H9 (cell line): ENCODE data around the gene RAB7B. TPM values are rescaled to one million over a fixed set of nuclear protein-coding genes. Genes with fewer than 3 reads are reported as not detected.

Source experiments
- DNase-seq: peaks from one replicate; pipeline ENCODE4 v3.0.0-alpha.2; 2017
- H2AFZ ChIP-seq: one replicate; pipeline ENCODE4 v1.6.1; 2013; ENCODE audit warnings: mild to moderate bottlenecking, low read length, control low read depth, moderate library complexity
- H2AK5ac ChIP-seq: 2 replicates; pipeline ENCODE4 v1.6.1; 2013; ENCODE audit warnings: low read length, control low read depth, mixed read lengths; ENCODE audit not compliant: insufficient read length
- H2BK120ac ChIP-seq: one replicate; pipeline ENCODE4 v1.6.1; 2013; ENCODE audit warnings: low read depth, mild to moderate bottlenecking, low read length, control low read depth, inconsistent platforms; ENCODE audit not compliant: poor library complexity, severe bottlenecking
- H2BK12ac ChIP-seq: 2 replicates; pipeline ENCODE4 v1.6.1; 2013; ENCODE audit warnings: low read length, control low read depth, mixed read lengths, low read depth; ENCODE audit not compliant: insufficient read length
- H2BK15ac ChIP-seq: 2 replicates; pipeline ENCODE4 v1.6.1; 2013; ENCODE audit warnings: low read depth, low read length, control low read depth
- H2BK20ac ChIP-seq: one replicate; pipeline ENCODE4 v1.6.1; 2013; ENCODE audit warnings: low read depth, mild to moderate bottlenecking, low read length, control low read depth, inconsistent platforms; ENCODE audit not compliant: poor library complexity, severe bottlenecking
- H2BK5ac ChIP-seq: 2 replicates; pipeline ENCODE4 v1.6.1; 2013; ENCODE audit warnings: low read length, control low read depth, mixed read lengths; ENCODE audit not compliant: insufficient read length
- H3K14ac ChIP-seq: 2 replicates; pipeline ENCODE4 v1.6.1; 2013; ENCODE audit warnings: low read length, control low read depth; ENCODE audit not compliant: insufficient read depth
- H3K18ac ChIP-seq: 2 replicates; pipeline ENCODE4 v1.6.1; 2013; ENCODE audit warnings: low read depth, mild to moderate bottlenecking, mixed read lengths, low read length, control low read depth; ENCODE audit not compliant: insufficient read length
- H3K23ac ChIP-seq: 2 replicates; pipeline ENCODE4 v1.6.1; 2013; ENCODE audit warnings: low read length, control low read depth, mixed read lengths, low read depth; ENCODE audit not compliant: insufficient read length
- H3K23me2 ChIP-seq: 2 replicates; pipeline ENCODE4 v1.6.1; 2013; ENCODE audit warnings: low read depth, mild to moderate bottlenecking, mixed read lengths, low read length, control low read depth; ENCODE audit not compliant: insufficient read length, poor library complexity, severe bottlenecking
- H3K27ac ChIP-seq: 2 replicates; pipeline ENCODE4 v1.5.1; 2013; ENCODE audit warnings: low read length, control low read depth, mixed read lengths, low read depth; ENCODE audit not compliant: insufficient read length
- H3K27me3 ChIP-seq: 2 replicates; pipeline ENCODE4 v1.6.1; 2013; ENCODE audit warnings: low read length, control low read depth, inconsistent platforms; ENCODE audit not compliant: insufficient read depth
- H3K4ac ChIP-seq: 2 replicates; pipeline ENCODE4 v1.6.1; 2013; ENCODE audit warnings: low read depth, mild to moderate bottlenecking, control low read depth, inconsistent platforms, low read length, moderate library complexity
- H3K4me1 ChIP-seq: 2 replicates; pipeline ENCODE4 v1.6.1; 2013; ENCODE audit warnings: low read length, control low read depth, inconsistent platforms; ENCODE audit not compliant: insufficient read depth
- H3K4me2 ChIP-seq: 2 replicates; pipeline ENCODE4 v1.6.1; 2013; ENCODE audit warnings: low read length, control low read depth, mixed read lengths; ENCODE audit not compliant: insufficient read length, insufficient read depth
- H3K56ac ChIP-seq: 2 replicates; pipeline ENCODE4 v1.6.1; 2013; ENCODE audit warnings: low read depth, mild to moderate bottlenecking, mixed read lengths, low read length, control low read depth; ENCODE audit not compliant: insufficient read length
- H3K79me1 ChIP-seq: 2 replicates; pipeline ENCODE4 v1.6.1; 2013; ENCODE audit warnings: low read depth, mild to moderate bottlenecking, moderate library complexity, low read length, control low read depth, inconsistent platforms; ENCODE audit not compliant: insufficient read depth, poor library complexity, severe bottlenecking
- H3K79me2 ChIP-seq: 2 replicates; pipeline ENCODE4 v1.6.1; 2013; ENCODE audit warnings: low read length, control low read depth, inconsistent platforms; ENCODE audit not compliant: insufficient read depth
- H3K9ac ChIP-seq: 2 replicates; pipeline ENCODE4 v1.6.1; 2013; ENCODE audit warnings: low read length, control low read depth, mixed read lengths; ENCODE audit not compliant: insufficient read length; ENCODE audit errors: extremely low read depth
- H3K9me3 ChIP-seq: one replicate; pipeline ENCODE4 v1.6.1; 2013; ENCODE audit warnings: low read depth, low read length, inconsistent platforms; ENCODE audit not compliant: control insufficient read depth
- H3T11ph ChIP-seq: one replicate; pipeline ENCODE4 v1.6.1; 2013; ENCODE audit warnings: mild to moderate bottlenecking, low read length, control low read depth, inconsistent platforms
- H4K20me1 ChIP-seq: one replicate; pipeline ENCODE4 v1.6.1; 2013; ENCODE audit not compliant: control insufficient read depth, insufficient read length, insufficient read depth
- H4K5ac ChIP-seq: 2 replicates; pipeline ENCODE4 v1.6.1; 2013; ENCODE audit warnings: low read depth, mild to moderate bottlenecking, mixed read lengths, low read length, control low read depth; ENCODE audit not compliant: insufficient read length
- H4K8ac ChIP-seq: replicated peaks from 2 replicates; pipeline ENCODE4 v1.6.1; 2013; ENCODE audit warnings: low read length, control low read depth, mixed read lengths, low read depth; ENCODE audit not compliant: insufficient read length
- H4K91ac ChIP-seq: 2 replicates; pipeline ENCODE4 v1.6.1; 2013; ENCODE audit warnings: low read depth, mild to moderate bottlenecking, moderate library complexity, mixed read lengths, low read length, control low read depth; ENCODE audit not compliant: insufficient read length
- H3K27ac Mint-ChIP-seq, 3 experiments: 2 replicates in 2 of 3; 3 replicates in 1 of 3; pipeline ENCODE4 v1.8.0; 2020 to 2021; ENCODE audit warnings: mixed read lengths in 3 of 3, mild to moderate bottlenecking in 1 of 3, moderate library complexity in 1 of 3
- H3K27me3 Mint-ChIP-seq: 2 replicates; pipeline ENCODE4 v1.8.0; 2021; ENCODE audit warnings: low read depth, mild to moderate bottlenecking, moderate library complexity, mixed read lengths
- H3K36me3 Mint-ChIP-seq, 3 experiments: 2 replicates in 2 of 3; 3 replicates in 1 of 3; pipeline ENCODE4 v1.8.0; 2020 to 2021; ENCODE audit warnings: low read depth in 3 of 3, mixed read lengths in 3 of 3; ENCODE audit not compliant: insufficient read depth in 1 of 3
- H3K4me1 Mint-ChIP-seq, 2 experiments: 2 replicates each; pipeline ENCODE4 v1.8.0; 2020; ENCODE audit warnings: mixed read lengths in 2 of 2
- H3K4me3 Mint-ChIP-seq, 2 experiments: 2 replicates in 1 of 2; 3 replicates in 1 of 2; pipeline ENCODE4 v1.8.0; 2020 to 2021; ENCODE audit warnings: mild to moderate bottlenecking in 2 of 2, mixed read lengths in 2 of 2, moderate library complexity in 1 of 2
- H3K9me3 Mint-ChIP-seq, 2 experiments: 2 replicates in 1 of 2; 3 replicates in 1 of 2; pipeline ENCODE4 v1.8.0; 2020; ENCODE audit warnings: mild to moderate bottlenecking in 2 of 2, mixed read lengths in 2 of 2, moderate library complexity in 1 of 2
- WGBS: extraction: QIAGEN DNeasy Blood & Tissue Kit; methylation state at CpG from one replicate; pipeline ENCODE4 v1.1.7; 2013; ENCODE audit warnings: missing lambda C conversion rate, low lambda C conversion rate, mixed read lengths; ENCODE audit not compliant: insufficient read length; ENCODE audit errors: extremely low coverage; 5-methylcytosine and 5-hydroxymethylcytosine counted together
- total RNA-seq: library from RNA; stranded (reverse); gene quantifications from 2 replicates; pipeline ENCODE4 v1.2.1, GENCODE V29; 2021
- TF ChIP-seq, protein P1 (sequence below): fragments of 200-600 bp; sonication (generic); conservative IDR thresholded peaks from 3 replicates; pipeline ENCODE4 v1.8.0; 2021; ENCODE audit warnings: antibody characterized with exemption, mild to moderate bottlenecking

RAB7B gene
- total RNA-seq, 1 experiment from 2014 or later, result 0.68 TPM

DNA sequence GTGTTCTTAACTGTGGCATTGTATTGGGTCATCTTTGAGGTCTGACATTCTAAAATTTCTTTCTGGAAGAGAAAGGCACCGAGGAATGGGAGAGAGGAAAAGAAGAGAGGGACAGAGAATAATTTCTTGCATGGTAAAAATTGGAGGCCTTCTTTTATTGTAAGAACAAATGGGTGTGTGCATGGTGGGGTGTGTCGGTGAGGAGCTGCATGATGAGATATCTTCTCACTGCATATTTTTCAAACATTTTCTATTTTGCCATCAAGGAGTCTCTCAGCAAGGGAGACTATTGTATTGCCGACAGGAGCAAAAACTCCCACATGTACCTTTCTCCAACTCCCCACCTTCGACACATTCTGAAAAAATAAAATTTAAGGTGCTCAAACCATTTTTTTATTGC, 27.0 kb upstream of the RAB7B start:
- H2BK120ac ChIP-seq, result no peak overlapping the region
- Mint-ChIP-seq H3K9me3 (no peaks in the 10 kb centered on the region; a peak in 3 of 5 replicates), H3K4me3 (no peak overlapping the region), H3K27me3 (no peaks in the 10 kb centered on the region; the same call in 1 of the 2 replicates), H3K4me1 (peaks cover 2 to 8% of the 10 kb centered on the region in 2 experiments; a peak in 2 of 4 replicates), H3K27ac (no peak overlapping the region), H3K36me3 (no peaks in the 10 kb centered on the region)
- no peak overlapping the region for H3K18ac ChIP-seq
- WGBS, result no CpG with 5 or more reads among the region's 4 CpGs
- no peak overlapping the region for H3K23ac ChIP-seq
- H3K14ac ChIP-seq, result no peak overlapping the region
- H3K79me1 ChIP-seq, result no peaks in the 10 kb centered on the region
- H3K23me2 ChIP-seq, result no peaks in the 10 kb centered on the region
- no peak overlapping the region for H3K4me2 ChIP-seq
- TF ChIP-seq, protein P1, sequence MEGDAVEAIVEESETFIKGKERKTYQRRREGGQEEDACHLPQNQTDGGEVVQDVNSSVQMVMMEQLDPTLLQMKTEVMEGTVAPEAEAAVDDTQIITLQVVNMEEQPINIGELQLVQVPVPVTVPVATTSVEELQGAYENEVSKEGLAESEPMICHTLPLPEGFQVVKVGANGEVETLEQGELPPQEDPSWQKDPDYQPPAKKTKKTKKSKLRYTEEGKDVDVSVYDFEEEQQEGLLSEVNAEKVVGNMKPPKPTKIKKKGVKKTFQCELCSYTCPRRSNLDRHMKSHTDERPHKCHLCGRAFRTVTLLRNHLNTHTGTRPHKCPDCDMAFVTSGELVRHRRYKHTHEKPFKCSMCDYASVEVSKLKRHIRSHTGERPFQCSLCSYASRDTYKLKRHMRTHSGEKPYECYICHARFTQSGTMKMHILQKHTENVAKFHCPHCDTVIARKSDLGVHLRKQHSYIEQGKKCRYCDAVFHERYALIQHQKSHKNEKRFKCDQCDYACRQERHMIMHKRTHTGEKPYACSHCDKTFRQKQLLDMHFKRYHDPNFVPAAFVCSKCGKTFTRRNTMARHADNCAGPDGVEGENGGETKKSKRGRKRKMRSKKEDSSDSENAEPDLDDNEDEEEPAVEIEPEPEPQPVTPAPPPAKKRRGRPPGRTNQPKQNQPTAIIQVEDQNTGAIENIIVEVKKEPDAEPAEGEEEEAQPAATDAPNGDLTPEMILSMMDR, result no peak
- H3K4me1 ChIP-seq, result no peaks in the 10 kb centered on the region
- H2AK5ac ChIP-seq, result no peak overlapping the region
- H3K27ac ChIP-seq, result no peak overlapping the region
- no peak overlapping the region for H3K9ac ChIP-seq
- no peak overlapping the region for H3K4ac ChIP-seq
- no peak overlapping the region for H4K5ac ChIP-seq
- no peak overlapping the region for H4K91ac ChIP-seq
- H2BK12ac ChIP-seq, result no peak overlapping the region
- H2AFZ ChIP-seq, result no peak overlapping the region
- no peak overlapping the region for H3K56ac ChIP-seq
- H3K79me2 ChIP-seq, result no peaks in the 10 kb centered on the region
- no peak for DNase-seq
- H2BK20ac ChIP-seq, result no peak overlapping the region
- no peak overlapping the region for H3T11ph ChIP-seq
- H4K20me1 ChIP-seq, result no peaks in the 10 kb centered on the region
- H2BK15ac ChIP-seq, result no peak overlapping the region
- H4K8ac ChIP-seq, result no peak overlapping the region
- H3K27me3 ChIP-seq, result no peaks in the 10 kb centered on the region
- H2BK5ac ChIP-seq, result no peak overlapping the region
- no peaks in the 10 kb centered on the region for H3K9me3 ChIP-seq
